SJCRH30 (cell line): ENCODE results near the gene WDR70. TPM values are rescaled to one million over a fixed set of nuclear protein-coding genes. Genes with fewer than 3 reads are reported as not detected.
A peak's percentile ranks its signal among the peaks of the same experiment; 100 is the strongest.

Source experiments
- DNase-seq, 2 experiments: peaks; one replicate each; pipeline ENCODE4 v3.0.0-alpha.2; 2015 to 2020
- H3K27ac ChIP-seq: fragments of 250-450 bp; sonication (Bioruptor Pico); 2 replicates; pipeline ENCODE4 v1.5.1; 2020; ENCODE audit warnings: mild to moderate bottlenecking, moderate library complexity
- H3K27me3 ChIP-seq: fragments of 250-450 bp; sonication (Bioruptor Pico); 2 replicates; pipeline ENCODE4 v1.5.1; 2020; ENCODE audit warnings: mild to moderate bottlenecking, moderate library complexity
- H3K36me3 ChIP-seq: fragments of 250-450 bp; sonication (Bioruptor Pico); 2 replicates; pipeline ENCODE4 v1.5.1; 2020; ENCODE audit warnings: mild to moderate bottlenecking, moderate library complexity
- H3K4me1 ChIP-seq: fragments of 250-450 bp; sonication (Bioruptor Pico); 2 replicates; pipeline ENCODE4 v1.5.1; 2020; ENCODE audit warnings: mild to moderate bottlenecking, moderate library complexity
- H3K4me3 ChIP-seq: fragments of 250-450 bp; sonication (Bioruptor Pico); 2 replicates; pipeline ENCODE4 v1.5.1; 2020; ENCODE audit warnings: mild to moderate bottlenecking, moderate library complexity
- H3K9me3 ChIP-seq: fragments of 250-450 bp; sonication (Bioruptor Pico); replicated peaks from 2 replicates; pipeline ENCODE4 v1.5.1; 2020; ENCODE audit warnings: mild to moderate bottlenecking, moderate library complexity
- total RNA-seq: library from RNA; depleted of rRNA; stranded (reverse); fragments of >200 nt; shearing (Covaris generic); gene quantifications from 2 replicates; pipeline ENCODE4 v1.2.3, GENCODE V29; 2014

Gene WDR70
- total RNA-seq, 1 experiment from 2014 or later, result 47.8 TPM

- DNase-seq, result peak in 1 of 2 experiments; percentile 29
- H3K36me3 ChIP-seq, result peaks cover 4% of the 10 kb centered on the region; the same call in 1 of the 2 replicates
- H3K27ac ChIP-seq, result no peak overlapping the region
- H3K27me3 ChIP-seq, result no peaks in the 10 kb centered on the region
- H3K4me3 ChIP-seq, result no peak overlapping the region
- peaks cover 8% of the 10 kb centered on the region for H3K4me1 ChIP-seq
- no peaks in the 10 kb centered on the region for H3K9me3 ChIP-seq
Observed at GRCh38 chr5:37703841-37704241, 324.7 kb downstream of the WDR70 start.

- no peak for DNase-seq
- Histone ChIP-seq H3K4me3 (no peak overlapping the region), H3K27me3 (no peaks in the 10 kb centered on the region), H3K27ac (no peak overlapping the region), H3K36me3 (peaks cover 3% of the 10 kb centered on the region; the same call in 1 of the 2 replicates), H3K9me3 (no peaks in the 10 kb centered on the region), H3K4me1 (peaks cover 8% of the 10 kb centered on the region)
Observed at GRCh38 chr5:37704406-37704805, 325.3 kb downstream of the WDR70 start.

- Histone ChIP-seq H3K27me3 (no peaks in the 10 kb centered on the region), H3K36me3 (no peaks in the 10 kb centered on the region; the same call in 1 of the 2 replicates), H3K4me1 (peaks cover 3% of the 10 kb centered on the region), H3K9me3 (0 out of 2 replicates have a peak, but pooled peaks cover 2% of the 10 kb centered on the region), H3K4me3 (no peak overlapping the region), H3K27ac (no peak overlapping the region)
- no peak for DNase-seq
Observed at GRCh38 chr5:37709020-37709419, 329.9 kb downstream of the WDR70 start.

- Histone ChIP-seq H3K9me3 (0 out of 2 replicates have a peak, but pooled peaks cover 2% of the 10 kb centered on the region), H3K27me3 (no peaks in the 10 kb centered on the region), H3K4me1 (peaks cover 3% of the 10 kb centered on the region; the same call in 1 of the 2 replicates), H3K36me3 (no peaks in the 10 kb centered on the region; the same call in 1 of the 2 replicates), H3K4me3 (no peak overlapping the region), H3K27ac (no peak overlapping the region)
- no peak for DNase-seq
Observed at GRCh38 chr5:37710965-37711364, 331.8 kb downstream of the WDR70 start.

DNA sequence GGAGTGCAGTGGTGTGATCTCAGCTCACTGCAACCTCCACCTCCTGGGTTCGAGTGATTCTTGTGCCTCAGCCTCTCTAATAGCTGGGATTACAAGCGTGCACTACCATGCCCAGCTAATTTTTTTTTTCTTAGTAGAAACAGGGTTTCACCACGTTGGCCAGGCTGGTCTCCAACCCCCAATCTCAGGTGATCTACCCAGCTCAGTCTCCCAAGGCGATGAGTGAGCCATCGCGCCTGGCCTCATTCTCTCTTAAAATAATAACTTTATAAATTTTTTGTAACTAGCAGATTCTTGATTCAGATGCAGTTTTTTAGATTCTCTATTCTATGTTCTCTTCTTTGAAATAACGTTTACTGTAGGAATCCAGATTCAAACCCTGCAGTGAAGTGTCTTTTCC lies 333.6 kb downstream of the WDR70 start:
- DNase-seq, result no peak
- no peak overlapping the region for H3K27ac ChIP-seq
- H3K4me3 ChIP-seq, result no peak overlapping the region
- no peaks in the 10 kb centered on the region; the same call in 1 of the 2 replicates for H3K36me3 ChIP-seq
- no peaks in the 10 kb centered on the region for H3K27me3 ChIP-seq
- peaks cover 12% of the 10 kb centered on the region for H3K4me1 ChIP-seq
- 0 out of 2 replicates have a peak, but pooled peaks cover 2% of the 10 kb centered on the region for H3K9me3 ChIP-seq

DNA sequence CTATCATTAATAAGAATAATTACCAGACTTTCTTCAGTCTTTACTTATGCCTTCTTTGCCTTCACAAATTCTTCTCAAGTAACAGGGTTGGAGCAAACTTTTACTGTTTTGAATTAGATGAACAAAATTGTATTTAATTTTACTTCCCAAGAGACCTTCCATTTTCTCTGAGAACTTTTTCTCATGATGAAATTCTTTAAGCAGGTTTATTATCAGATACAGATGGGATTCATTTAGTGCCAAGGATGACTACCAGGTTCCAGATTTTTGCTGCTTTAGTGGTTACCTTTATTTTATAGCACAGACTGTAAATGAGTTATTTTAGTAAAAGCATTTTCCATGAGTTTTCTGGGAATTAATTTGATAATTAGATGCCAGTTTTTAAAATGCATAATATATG lies 335.6 kb downstream of the WDR70 start:
- Histone ChIP-seq H3K9me3 (0 out of 2 replicates have a peak, but pooled peaks cover 2% of the 10 kb centered on the region), H3K4me3 (no peak overlapping the region), H3K36me3 (no peaks in the 10 kb centered on the region; the same call in 1 of the 2 replicates), H3K27ac (no peak overlapping the region), H3K27me3 (no peaks in the 10 kb centered on the region), H3K4me1 (peaks cover 26% of the 10 kb centered on the region)
- no peak for DNase-seq

- H3K9me3 ChIP-seq, result 0 out of 2 replicates have a peak, but pooled peaks cover 2% of the 10 kb centered on the region
- H3K27ac ChIP-seq, result no peak overlapping the region
- no peak overlapping the region for H3K4me3 ChIP-seq
- H3K36me3 ChIP-seq, result no peaks in the 10 kb centered on the region
- no peaks in the 10 kb centered on the region for H3K27me3 ChIP-seq
- H3K4me1 ChIP-seq, result peaks cover 31% of the 10 kb centered on the region
- DNase-seq, result no peak
Observed at GRCh38 chr5:37715361-37715760, 336.2 kb downstream of the WDR70 start.

DNA sequence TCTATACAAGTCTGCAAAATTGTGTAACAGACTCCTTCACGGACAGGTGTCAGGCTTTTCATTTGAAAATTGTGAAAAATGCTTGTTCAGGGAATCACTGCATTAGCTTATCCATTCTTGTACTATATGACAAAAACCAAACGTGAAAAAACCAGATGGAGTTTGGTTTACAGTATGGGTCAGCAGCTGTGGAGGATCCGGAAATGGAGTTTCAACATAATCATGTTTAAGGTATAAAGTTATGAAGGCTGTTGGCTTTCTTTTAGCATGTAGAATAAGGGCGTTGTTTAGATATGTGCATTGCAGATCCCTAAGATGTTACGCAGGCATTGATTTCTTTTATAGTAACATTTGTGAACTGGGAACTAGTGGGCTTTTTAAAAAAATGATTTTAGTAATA lies 336.9 kb downstream of the WDR70 start:
- Histone ChIP-seq H3K27ac (no peak overlapping the region), H3K36me3 (no peaks in the 10 kb centered on the region), H3K27me3 (no peaks in the 10 kb centered on the region), H3K9me3 (0 out of 2 replicates have a peak, but pooled peaks cover 2% of the 10 kb centered on the region), H3K4me3 (no peak overlapping the region), H3K4me1 (peaks cover 38% of the 10 kb centered on the region)
- DNase-seq, result no peak

DNA sequence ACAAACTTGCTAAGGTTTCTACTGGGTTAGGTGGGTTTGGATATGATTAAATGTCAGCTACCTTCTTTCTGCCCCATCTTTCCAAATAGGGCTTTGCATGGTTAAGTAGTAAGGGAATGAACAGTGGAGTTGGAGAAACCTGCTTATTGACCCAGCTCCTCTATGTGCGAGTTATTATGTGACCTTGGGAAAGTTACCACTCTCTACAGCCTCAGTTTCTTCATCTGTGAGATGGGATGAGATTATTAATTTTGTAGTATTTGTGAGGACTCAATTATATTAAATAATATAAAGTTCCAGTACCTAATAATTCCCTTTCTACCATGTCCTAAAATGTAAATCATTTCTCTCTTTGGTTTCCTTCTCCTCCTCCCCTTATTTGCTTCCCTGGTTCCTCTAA lies 337.3 kb downstream of the WDR70 start:
- H3K27me3 ChIP-seq, result no peaks in the 10 kb centered on the region
- H3K27ac ChIP-seq, result no peak overlapping the region
- H3K36me3 ChIP-seq, result no peaks in the 10 kb centered on the region
- H3K4me3 ChIP-seq, result no peak overlapping the region
- peaks cover 40% of the 10 kb centered on the region for H3K4me1 ChIP-seq
- DNase-seq, result no peak
- 0 out of 2 replicates have a peak, but pooled peaks cover 2% of the 10 kb centered on the region for H3K9me3 ChIP-seq

DNA sequence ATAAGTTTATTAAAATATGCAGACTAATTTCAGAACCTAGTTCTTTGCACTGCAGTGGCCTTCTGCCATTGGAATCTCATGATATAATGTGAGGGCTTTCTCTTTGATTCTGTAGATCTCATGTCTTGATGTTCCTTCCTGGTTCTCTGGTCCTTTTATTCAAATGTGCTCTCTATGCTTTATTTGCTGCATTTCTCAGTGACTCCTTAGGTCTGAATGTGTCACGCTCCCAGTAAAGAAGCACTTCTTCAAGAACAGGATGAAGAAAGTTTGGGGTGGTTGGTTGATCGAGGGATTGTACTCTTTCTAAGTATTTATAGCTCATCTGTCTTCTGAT lies 338.1 kb downstream of the WDR70 start:
- Histone ChIP-seq H3K36me3 (no peaks in the 10 kb centered on the region), H3K4me3 (peak overlapping the region; percentile 5), H3K9me3 (no peaks in the 10 kb centered on the region), H3K27me3 (no peaks in the 10 kb centered on the region), H3K4me1 (peaks cover 47% of the 10 kb centered on the region), H3K27ac (peak overlapping the region; percentile 35)
- DNase-seq, result no peak

DNA sequence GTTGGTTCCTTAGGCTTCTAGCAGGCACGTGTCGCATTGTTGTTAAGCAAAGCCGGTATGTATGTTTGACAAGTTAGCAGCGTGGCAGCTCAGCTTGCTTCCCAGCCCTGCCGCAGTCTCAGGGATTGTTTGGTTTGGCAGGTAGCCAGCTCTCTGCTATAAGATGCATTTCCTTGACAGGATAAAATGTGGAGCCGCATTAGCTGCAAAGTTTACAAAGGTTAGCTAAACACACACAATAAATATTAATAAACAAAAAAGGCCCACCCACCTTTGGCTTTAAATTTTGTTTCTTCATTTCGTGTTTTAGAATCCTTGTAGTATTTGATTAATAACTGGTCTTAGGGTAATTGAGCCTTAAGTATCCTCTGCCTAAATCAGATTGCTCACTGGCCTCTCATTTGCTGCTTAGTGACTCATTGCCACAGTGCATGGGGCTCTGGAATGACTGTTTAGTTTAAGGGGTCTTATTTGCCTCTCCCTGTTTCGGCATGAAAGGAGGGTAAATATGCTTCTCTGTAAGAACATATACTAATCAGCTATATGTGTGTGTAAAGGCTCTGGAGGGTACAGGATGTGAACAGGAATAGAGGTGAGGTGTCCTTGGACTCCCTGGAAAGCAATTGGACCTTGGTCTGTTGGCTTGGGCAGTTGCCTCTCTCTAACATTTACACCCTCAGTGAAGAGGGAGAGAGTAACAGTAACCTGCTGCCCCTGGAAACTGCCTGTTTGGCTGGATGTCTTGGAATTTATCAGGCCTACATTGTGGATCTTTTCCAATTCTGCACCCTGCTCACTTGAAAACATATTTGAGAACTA lies 338.7 kb downstream of the WDR70 start:
- Histone ChIP-seq H3K4me1 (peaks cover 51% of the 10 kb centered on the region), H3K27me3 (no peaks in the 10 kb centered on the region), H3K36me3 (no peaks in the 10 kb centered on the region), H3K4me3 (peak overlapping the region; percentile 5), H3K27ac (peak overlapping the region; percentile 35), H3K9me3 (no peaks in the 10 kb centered on the region)
- DNase-seq, result peak; percentile 92 to 97

DNA sequence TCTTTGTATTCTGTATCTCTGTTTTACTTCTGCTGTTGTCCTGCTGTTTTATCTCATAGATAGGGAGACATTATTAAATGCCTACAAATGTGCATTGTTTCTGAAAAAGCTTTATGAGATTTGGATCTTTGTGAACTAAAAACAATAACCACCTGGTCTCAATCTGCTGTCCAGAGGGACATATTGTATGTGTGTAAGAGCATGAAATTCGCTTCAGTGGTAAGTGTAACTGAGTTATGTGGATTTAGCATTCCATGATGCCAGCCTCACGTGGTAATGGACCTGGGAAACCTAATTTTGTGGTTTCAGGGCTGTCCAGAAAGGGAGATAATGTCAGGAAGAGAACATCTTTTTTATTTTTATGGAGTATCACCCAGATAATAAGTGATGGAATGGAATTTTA lies 341.4 kb downstream of the WDR70 start:
- Histone ChIP-seq H3K36me3 (no peaks in the 10 kb centered on the region), H3K27ac (peak overlapping the region; percentile 93), H3K4me3 (no peak overlapping the region), H3K9me3 (no peaks in the 10 kb centered on the region), H3K4me1 (peaks cover 70% of the 10 kb centered on the region), H3K27me3 (no peaks in the 10 kb centered on the region)
- DNase-seq, result peak in 1 of 2 experiments; percentile 44

DNA sequence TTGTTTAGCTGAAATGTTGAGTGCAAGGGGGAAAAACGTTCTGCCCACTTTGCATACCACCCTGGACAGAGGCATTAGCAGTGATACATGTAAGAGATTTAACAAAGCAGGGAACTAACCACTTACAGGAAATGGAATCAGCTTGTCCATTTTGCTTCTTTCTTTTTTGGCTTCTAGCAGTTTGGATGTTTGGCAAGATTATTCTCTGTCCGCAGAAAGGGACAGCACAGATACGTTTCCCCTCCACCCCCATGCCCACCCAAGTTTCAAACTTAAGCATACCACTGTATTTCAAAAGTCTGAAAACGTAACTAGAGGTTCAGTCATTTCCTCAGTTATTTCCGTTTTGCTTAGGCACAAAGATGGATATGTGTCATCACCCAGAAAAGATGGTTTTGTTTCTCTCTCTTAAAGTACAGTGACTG lies 342.3 kb downstream of the WDR70 start:
- Histone ChIP-seq H3K27ac (peak overlapping the region; percentile 93), H3K4me1 (peaks cover 70% of the 10 kb centered on the region), H3K4me3 (no peak overlapping the region), H3K27me3 (no peaks in the 10 kb centered on the region), H3K9me3 (no peaks in the 10 kb centered on the region), H3K36me3 (no peaks in the 10 kb centered on the region)
- DNase-seq, result peak in 1 of 2 experiments; percentile 36

- Histone ChIP-seq H3K9me3 (no peaks in the 10 kb centered on the region), H3K36me3 (peaks cover 6% of the 10 kb centered on the region), H3K4me3 (peak overlapping the region; percentile 16), H3K27ac (peak overlapping the region; percentile 93), H3K27me3 (no peaks in the 10 kb centered on the region), H3K4me1 (peaks cover 61% of the 10 kb centered on the region)
- DNase-seq, result peak; percentile 82 to 91
Observed at GRCh38 chr5:37722236-37723161, 343.4 kb downstream of the WDR70 start.
